ENCODE results near the gene CFI.

Gene CFI

DNA sequence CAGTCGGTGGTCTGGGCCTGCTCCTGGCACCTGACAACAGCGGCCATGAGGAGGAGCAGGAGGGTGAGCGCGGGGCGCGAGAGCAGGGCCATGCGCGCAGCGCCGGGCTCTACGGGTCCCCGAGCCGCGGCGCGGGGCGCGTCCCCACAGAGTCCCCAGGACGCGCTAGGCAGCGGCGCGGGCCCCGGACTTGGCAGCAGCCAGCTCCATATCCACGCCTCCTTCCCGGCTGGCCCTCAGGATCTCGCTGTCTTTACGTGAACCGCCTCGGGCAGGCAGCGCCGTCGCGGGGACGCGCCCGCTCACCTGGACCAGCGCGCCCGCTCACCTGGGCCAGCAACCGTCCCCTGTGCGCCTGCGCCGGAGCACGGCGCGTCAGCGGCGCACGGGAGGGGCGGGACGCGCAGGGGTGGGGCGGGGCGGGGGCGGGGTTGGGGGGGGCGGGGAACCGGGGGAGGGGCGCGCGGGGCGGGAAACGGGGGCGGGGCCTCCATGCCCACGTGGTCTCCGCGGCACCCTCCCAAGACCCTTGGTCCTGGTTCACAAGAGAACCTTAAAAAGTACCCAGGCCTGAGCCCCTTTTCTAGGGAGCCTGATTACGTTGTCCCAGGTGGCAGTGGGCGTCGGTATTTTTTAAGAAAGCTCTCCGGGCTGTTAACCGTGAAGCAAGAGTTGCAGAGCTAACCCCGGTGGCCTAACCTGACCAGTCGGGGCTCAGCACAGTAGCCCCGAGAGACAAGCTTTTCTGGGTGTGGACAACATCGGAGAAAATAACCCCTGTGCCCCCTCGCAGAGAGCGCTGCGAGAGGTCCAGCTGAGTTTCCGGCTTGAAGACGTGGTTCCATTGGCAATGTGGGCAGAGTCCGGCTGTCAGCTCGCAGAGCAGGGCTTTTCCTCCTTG lies 71.8 kb downstream of the CFI start, which contains the start of gene PLA2G12A:
Gene PLA2G12A, minus strand, starts transcription at position 353 of the 901 bp plus-strand sequence. Its CDS starts 261 bp downstream, at position 92.
- peak; percentile 67 for DNase-seq

DNA sequence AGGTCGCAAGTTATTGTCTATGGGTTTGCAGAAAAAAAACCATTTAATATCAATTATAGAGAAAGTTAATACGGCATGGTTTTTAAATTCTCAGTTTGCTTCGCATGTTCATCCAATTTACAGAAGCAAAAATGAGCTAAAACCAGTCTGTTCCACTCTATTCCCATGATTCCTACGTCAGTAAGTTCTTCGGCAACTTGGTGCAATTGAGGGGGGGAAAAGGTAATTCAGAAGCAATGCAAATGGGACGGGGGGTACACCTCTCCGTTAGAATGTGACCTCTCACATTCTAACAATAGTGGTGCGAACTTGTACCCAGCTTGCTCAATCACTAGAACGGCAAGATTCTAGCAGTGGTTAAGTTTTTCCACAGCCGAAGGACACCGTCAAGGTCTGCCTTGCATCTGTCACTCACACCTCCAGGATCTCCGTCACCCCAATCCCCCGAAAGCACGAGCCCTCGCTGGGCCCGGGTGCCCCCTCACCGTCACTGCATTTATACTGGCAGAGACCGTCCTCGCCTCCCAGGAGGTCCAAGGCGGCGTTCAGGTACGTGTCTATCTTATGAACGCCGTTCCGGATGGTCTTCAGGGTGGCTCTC lies 72.6 kb downstream of the CFI start:
- DNase-seq: no peak

DNA sequence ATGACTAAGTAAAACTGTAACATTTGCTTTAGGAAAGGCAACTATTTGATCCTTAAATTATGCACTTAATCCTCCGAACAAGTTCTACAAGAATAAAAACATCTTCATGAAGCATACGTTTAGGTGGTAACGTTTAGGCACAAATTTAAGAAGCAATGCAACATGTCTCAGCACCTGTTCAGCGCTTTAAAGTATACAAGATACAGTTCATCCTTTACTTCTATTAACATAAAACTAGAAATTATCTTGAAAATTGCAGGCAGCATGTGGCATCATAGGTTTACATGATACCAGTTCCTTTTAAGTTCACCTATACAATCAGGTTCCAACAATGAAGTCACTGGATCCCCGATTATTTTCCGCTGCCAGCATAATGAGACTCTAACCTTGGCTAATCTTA lies 73.4 kb downstream of the CFI start:
- DNase-seq: no peak

DNA sequence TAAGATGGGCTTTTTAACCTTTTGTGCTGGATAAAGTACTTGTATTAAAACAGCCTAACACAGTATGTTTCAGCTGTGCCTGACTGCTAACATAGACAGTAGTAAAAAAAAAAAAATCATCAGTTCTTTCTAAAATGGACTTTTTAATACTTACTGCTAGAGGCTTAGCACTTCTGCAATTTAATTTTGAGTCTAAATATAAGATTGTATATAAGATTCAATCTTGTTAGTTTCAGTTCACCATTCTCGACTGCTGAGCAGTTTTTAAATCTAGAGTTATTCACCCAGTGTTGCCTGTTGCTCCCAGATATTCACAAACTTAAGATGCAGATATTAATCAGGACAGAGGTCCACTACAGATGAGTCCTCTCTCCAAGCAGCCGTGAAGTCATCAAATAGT lies 78.7 kb downstream of the CFI start:
- no peak for DNase-seq

DNA sequence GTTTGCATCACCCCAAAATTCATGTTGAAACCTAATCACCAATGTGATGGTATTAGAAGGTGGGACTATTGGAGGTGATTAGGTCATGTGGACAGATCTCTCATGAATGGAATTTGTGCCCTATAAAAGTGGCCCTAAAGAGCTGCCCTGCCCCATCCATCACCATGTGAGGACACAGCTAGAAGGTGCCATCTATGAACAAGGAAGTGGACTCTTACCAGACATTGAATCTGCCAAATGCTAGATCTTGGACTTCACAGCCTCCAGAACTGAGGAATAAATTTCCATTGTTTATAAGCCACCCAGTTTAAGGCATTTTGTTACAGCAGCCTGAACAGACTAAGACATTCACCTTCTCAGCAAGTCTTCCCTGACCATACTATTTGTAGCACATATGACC lies 79.4 kb downstream of the CFI start:
- DNase-seq: no peak

DNA sequence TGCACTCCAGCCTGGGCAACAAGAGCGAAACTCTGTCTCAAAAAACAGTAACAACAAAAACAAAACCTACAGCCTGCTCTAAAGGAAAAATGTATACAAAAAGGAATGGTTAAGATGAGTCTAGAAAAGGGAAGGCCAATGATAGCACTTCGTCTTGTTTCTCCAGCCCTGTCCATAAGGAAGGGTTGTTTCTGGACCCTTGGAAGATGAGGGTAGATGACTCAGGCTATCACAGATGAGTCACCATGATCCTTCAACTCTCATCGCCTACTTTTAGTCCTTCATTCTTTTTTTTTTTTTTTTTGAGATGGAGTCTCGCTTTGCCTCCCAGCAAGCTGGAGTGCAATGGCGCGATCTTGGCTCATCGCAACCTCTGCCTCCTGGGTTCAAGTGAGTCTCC lies 80.8 kb downstream of the CFI start:
- DNase-seq: no peak

DNA sequence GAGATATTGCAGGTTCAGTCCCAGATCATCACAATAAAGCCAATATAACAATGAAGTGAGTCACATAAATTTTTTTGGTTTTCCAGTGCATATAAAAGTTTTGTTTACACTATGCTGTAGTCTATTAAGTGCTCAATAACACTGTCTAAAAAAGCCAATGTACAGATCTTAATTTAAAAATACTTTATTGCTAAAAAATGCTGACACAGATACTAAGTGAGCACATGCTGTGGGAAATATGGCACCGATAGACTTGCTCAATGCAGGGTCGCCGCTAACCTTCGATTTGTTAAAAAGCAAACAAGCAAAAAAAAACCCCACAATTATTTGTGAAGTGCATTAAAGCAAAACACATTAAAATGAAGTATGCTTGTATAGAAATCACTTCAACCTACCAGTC lies 82.2 kb downstream of the CFI start:
- DNase-seq: no peak

DNA sequence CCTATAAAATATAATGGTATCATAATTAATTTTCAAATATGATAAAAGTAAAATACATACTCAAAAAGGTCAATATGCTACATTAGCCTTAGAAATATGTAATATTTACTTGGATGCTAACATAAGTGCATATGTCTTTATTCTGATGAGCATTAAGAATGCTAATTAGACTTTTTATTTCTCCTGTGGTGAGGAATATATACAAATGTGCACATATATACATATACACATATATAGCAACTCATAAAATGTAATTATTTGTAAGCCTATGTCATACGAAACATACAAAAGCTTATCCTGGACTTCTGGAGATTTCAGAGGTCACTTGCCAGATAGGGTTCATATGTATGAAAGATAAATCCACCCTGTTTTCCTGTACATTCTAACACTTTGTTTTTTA lies 83.0 kb downstream of the CFI start:
- no peak for DNase-seq

DNA sequence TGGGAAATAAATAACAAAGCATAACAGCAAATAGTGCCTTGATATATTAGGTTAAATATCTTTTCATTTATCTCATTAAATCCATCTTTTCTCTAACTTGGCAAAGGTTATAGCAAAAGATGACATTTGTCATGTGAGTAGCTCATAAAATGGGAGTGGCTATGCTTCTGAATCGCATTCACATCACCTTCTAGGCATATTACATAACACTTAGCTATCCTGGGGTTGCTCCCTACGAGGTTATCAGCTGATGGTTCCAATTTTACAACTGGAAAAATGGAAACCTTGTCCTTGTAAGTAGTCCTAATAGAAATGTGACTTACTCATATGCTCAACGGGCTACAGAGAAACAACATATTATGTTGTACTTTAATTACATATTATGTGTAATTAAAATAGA lies 88.3 kb downstream of the CFI start:
- DNase-seq: no peak

DNA sequence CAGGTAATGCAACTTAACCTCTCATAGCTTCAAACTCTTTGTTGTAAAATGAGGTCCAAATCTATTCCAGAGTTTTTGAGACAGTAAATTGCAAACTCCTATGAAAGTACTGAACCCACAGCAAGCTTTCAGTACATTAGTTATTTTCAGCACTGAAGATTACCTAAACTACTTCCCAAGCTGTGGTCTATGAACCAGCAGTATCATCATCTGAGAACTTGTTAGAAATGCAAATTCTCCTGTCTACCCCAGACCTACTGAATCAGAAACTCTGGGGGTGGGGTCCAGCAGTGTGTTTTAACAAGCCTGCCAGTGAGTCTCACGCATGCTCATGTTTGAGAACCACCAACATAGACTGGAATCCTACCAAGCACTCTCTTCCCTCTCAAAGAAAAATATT lies 92.8 kb downstream of the CFI start:
- DNase-seq: no peak

DNA sequence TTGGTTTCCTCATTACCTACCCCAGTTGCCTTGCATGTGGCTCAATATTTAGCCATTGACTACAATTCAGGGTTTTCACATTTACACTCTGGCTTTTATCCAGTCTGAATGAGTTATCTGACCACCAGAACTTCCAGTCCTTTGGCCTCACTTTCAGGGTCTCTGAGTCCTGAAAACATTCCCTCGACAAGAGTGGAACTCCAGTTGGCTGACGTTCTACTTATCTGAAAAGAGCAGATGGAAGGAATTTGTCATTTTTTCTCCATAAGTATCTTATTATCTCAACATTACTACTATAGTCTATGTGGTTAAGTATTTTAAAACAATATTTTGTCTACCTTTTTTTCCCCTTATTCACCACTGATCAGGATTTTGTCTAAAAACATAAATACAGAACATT lies 93.4 kb downstream of the CFI start:
- DNase-seq: no peak

DNA sequence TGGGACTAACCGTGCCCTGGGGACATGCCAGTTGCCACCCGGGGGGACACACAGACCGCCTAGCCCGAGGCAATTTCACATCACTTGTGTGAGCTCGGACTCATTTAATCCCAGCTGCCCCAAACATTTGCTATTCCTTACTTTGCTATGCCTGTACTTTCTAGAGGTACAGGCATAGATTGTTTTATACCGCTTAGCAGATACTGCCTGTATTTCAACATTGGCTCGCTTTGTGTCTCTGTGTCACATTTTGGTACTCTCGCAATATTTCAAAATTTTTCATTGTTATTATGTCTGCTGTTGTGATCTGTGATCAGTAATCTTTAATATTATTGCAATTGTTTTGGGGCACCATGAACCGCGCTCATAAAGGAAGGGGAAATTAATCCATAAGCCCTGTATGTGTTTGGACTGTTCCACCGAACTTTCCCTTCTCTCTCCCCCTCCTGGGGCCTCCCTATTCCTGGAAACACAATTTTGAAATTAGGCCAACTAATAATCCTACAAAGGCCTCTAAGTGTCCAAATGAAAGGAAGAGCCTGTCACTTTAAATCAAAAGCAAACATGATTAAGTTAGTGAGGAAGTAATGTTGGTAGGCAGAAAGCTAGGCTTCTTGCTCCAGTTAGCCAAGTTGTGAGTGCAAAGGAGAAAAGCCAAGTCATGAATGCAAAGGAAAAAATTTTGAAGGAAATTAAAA lies 98.0 kb downstream of the CFI start:
- no peak for DNase-seq

DNA sequence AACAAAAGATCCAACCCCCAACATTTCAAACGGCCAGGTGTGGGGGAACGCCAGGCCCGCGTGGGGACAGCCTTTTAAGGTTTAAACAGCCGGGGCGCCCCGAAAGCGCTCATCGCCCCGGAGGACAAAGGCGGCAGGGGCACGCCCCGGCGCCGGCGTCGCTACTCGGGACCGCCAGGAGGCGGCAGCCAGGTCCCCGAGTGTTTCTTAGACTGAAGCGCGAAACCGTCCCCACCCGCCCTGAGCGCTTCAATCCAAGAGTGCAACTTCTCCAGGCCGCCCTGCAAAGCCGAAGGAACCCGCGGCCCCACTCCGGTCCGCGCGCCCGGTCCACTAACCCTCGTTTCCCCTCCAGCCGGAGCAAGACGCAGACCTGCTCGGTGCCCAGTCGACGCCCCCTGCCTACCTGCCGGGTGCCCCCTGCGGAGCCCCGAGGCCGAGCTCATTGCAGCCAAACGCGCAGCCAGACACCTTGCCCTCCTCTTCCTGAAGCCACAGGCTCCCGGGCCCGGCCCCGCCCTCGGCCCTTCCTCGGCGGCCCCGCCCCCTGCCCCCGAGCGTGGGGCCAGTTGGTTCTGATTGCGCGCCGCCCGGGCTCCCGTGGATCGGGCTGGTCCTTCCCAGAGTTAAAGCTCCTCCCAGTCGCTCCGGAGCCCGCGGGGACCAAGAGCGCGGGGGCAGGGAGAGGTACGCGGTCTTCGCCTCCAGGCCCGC lies 98.7 kb downstream of the CFI start, which contains the start of gene CASP6:
Gene CASP6, minus strand, starts transcription at position 496 of the 714 bp plus-strand sequence. Its CDS starts 50 bp downstream, at position 446.
- DNase-seq: peak; percentile 62

DNA sequence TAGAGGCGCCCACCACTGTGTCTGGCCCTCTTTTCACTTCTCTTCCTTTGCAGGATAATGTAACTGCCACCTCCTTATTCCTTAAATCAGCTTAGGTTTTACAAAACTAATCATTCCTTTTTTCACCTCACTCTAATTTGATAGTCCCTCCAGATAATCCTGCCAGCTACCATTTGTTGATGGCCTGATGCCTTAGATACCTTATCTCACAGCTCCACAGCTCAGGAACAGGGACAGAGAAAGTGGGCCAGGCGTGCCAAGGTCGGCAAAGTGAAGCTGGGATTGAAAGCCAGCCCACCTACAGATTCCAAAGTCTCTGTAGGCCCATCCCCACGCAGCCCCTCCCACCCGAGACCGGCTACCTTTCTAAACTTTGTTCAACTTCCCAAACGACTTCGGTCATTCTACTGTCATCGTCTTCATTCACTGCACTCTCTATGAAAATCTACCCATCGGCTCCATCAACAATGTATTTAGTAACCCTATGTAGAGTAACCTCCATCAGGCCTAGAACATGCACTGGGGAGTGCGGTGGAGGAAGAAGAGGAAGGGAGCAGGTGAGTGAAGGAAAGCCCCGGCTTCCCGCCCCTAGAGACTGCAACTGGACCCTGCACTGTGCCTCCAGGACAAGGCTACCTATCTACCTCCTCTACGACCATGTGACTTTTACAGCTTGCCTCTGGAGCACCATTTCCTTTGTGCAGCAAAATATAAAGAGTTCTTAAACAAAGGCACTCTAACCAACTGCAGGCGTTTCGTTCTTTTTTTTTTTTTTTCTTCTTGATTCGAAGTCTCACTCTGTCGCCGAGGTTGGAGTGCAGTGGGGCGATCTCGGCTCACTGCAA lies 100.0 kb downstream of the CFI start:
- DNase-seq: no peak

DNA sequence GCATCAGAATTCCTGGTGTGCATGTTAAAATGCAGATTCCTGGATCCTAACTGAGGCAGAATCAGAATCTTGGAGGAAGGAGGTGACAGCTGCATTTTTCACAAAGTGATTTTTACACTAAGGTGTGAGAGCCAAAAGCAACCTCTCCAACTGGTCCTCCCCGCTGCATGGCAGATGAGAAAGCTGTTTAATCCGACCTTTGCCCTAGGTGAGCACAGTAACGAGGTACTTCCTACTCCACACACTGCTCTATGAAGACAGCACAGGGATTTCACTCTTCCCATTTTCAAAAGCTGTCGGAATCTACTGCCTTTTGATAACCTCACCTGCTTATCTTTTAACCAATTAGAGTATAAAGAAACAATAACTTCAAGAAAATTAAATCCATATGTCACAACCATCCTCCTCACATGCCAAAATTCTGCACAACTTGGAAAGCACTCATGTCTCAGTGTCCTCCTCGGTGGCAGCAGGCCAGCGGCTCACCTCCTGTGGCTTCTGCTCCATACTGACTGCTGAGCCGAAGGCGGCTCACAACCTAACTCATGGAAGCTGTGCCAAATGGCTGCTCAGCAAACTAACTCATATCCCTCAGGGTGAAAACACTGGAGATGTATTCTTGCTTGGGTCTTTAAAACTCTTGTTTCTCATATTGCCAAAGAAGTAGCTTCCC lies 102.1 kb downstream of the CFI start:
- no peak for DNase-seq

DNA sequence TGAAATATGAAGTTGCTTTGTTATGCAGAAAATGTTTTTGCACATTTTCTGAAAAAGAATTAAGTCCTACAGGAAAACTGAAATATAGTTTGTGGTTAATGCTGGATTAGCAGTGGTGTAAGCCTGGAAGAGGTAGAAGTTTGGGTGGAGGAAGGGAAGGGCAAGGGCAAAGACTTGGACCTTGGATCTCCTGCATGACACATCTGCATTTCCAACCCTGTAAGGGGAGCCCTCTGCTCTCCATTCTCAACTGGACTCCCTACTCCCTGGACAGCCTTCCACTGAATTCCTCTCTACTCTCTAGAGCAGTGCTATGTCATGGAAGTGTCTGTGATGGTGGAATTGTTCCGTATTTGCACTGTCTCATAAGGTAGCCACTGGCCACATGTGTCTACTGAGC lies 103.1 kb downstream of the CFI start:
- no peak for DNase-seq

DNA sequence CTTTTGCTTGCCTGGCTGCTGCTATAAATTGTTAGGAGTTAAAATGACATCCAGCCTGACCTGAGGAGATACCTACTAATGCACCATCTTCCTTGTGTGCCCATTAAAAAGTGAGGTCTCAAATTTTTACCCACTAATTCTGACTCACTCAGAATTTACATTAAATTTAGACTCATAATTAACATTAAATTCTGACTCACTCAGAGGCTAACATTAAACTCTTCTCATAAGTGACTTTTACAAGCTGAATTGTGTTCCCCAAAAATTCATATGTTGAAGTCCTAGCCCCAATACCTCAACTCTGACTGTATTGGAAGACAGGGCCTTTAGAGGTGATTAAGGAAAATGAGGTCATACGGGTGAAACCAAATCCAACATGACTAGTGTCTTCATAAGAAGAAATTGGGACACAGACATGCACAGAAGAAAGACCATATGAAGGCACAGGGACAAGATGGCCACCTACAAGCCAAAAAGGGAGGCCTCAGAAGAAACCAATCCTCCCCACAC lies 110.3 kb downstream of the CFI start:
- DNase-seq: no peak
